NCI-H526 (cell line): ENCODE measurements around the gene ADARB2.

Source experiments
- DNase-seq, 2 experiments: peaks; one replicate each; lab custom pipeline; 2025; lab: John Stamatoyannopoulos, UW

ADARB2 gene

DNA sequence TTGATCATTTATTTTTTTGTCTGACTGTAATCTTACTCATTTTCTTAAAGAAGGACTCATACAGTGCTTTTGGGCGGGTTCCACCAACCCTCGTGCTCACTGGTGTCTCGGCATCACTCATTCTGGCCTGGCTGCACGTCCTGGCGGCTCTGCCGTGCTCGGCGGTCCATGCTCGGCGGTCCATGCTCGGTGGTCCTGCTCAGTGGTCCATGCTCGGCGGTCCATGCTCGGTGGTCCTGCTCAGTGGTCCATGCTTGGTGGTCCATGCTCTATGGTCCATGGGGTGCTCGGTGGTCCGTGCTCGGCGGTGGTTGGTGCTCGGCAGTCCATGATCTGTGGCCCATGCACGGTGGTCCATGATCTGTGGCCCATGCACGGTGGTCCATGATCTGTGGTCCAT is 608.7 kb downstream of the ADARB2 start:
- no peak for DNase-seq

DNA sequence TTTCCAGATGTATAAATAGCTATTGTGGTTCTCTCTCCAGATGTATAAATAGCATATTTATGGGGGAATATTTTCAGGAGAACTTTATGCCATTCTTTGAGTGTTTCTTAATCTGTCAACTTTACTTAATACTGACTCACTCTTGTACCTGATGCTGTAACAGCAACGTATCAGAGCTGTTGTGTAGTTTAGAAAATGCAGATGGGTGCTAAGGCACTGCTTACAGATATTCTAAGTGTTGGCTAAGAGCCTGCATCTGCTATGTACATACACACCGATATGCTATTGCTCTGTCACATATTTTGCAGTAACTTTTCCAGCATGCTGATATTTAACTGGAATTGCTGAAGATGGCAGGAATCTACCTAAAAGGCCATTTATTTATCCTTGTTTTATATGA is 609.2 kb downstream of the ADARB2 start:
- DNase-seq: no peak

GRCh38 chr10:1127629-1128028 is 609.7 kb downstream of the ADARB2 start:
- DNase-seq: no peak
